Retinal pigment epithelial cell (primary cell): ENCODE results near the gene DCDC1.

ENCODE experiments used
- DNase-seq: peaks from one replicate; pipeline ENCODE4 v3.0.0-alpha.2; 2010; ENCODE audit warnings: low read depth
- H3K4me3 ChIP-seq: 2 replicates; pipeline ENCODE4 v1.5.1; 2011; ENCODE audit warnings: mild to moderate bottlenecking, low read length, control low read depth, moderate library complexity
- CTCF ChIP-seq: conservative IDR thresholded peaks from 2 replicates; pipeline ENCODE4 v1.5.1; 2011; ENCODE audit warnings: low read depth, low read length, control low read depth, inconsistent platforms

The DCDC1 gene

GRCh38 chr11:31131760-31132159 is 237.8 kb downstream of the DCDC1 start:
- DNase-seq: no peak
- H3K4me3 ChIP-seq: no peak overlapping the region
- TF ChIP-seq CTCF: no peak

GRCh38 chr11:31127290-31127689 is 242.2 kb downstream of the DCDC1 start:
- no peak for TF ChIP-seq CTCF
- DNase-seq: no peak
- H3K4me3 ChIP-seq: no peak overlapping the region

GRCh38 chr11:31120428-31120827 is 249.1 kb downstream of the DCDC1 start:
- TF ChIP-seq CTCF: no peak
- DNase-seq: no peak
- no peak overlapping the region for H3K4me3 ChIP-seq

- no peak overlapping the region for H3K4me3 ChIP-seq
- DNase-seq: no peak
- no peak for TF ChIP-seq CTCF
These were observed 251.0 kb downstream of the DCDC1 start for GRCh38 chr11:31118566-31118965.

- no peak for TF ChIP-seq CTCF
- no peak for DNase-seq
- H3K4me3 ChIP-seq: no peak overlapping the region
These were observed 252.5 kb downstream of the DCDC1 start for GRCh38 chr11:31117038-31117437.

GRCh38 chr11:31114442-31114841 is 255.1 kb downstream of the DCDC1 start:
- no peak for TF ChIP-seq CTCF
- DNase-seq: no peak
- no peak overlapping the region for H3K4me3 ChIP-seq

GRCh38 chr11:31110830-31111229 is 258.7 kb downstream of the DCDC1 start:
- peak; percentile 9 for DNase-seq
- H3K4me3 ChIP-seq: no peak overlapping the region
- no peak for TF ChIP-seq CTCF
